ENCODE results near the gene GNA15.
"Not testable (repeated sequence)": the region's sequence is repeated elsewhere in the genome, so short reads cannot be mapped to it uniquely, and the experiment has no call there.

Gene GNA15

DNA sequence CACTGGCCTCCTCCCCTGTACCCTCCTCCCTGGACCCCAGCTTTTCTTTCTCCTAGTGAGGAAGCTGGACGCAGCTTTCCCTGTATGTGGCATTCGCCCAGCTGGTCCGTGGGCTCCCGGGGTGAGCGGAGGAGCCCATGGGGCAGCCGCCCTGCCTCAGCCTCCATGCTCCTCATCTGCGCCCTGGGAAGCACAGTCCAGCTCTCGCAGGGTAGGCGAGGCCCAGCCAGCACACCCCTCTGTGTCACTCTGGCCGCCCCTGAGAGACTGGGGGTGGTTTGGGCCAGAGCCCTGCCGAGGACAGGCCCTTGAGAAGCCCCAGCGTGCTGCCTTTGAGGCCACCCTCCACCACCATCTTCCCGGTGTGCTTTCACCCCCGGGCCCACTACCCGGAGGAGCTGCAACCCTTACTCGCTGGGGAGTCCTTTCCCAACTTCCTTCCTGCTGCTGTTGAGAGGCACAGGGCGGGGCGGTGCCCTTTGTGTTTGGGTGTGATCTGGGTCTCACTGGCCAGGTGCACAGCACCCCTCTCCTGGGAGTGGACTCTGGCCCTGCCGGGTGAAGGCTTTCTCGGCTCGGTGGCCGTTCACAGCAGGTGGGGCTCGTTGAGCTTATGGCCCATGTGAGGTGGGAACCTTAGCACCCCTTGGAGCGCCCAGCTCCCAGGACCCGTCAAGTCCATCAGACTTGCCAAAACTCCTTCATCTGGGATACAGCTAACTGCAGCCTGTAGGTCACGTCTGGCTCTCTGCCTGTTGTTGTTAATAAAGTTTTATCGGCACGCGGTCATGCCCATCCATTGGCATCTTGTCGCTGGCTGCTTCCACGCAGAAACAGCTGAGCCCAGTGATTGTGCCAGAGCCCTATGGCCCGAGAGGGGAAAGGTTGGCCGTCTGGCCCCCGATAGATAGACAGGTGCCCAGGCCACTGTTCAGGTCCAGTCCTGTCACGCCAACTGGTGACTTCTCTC lies 53.1 kb downstream of the GNA15 start:
- DNase-seq (ENCODE audit: low read depth in 1 of 2, low spot score in 1 of 2): no peak

DNA sequence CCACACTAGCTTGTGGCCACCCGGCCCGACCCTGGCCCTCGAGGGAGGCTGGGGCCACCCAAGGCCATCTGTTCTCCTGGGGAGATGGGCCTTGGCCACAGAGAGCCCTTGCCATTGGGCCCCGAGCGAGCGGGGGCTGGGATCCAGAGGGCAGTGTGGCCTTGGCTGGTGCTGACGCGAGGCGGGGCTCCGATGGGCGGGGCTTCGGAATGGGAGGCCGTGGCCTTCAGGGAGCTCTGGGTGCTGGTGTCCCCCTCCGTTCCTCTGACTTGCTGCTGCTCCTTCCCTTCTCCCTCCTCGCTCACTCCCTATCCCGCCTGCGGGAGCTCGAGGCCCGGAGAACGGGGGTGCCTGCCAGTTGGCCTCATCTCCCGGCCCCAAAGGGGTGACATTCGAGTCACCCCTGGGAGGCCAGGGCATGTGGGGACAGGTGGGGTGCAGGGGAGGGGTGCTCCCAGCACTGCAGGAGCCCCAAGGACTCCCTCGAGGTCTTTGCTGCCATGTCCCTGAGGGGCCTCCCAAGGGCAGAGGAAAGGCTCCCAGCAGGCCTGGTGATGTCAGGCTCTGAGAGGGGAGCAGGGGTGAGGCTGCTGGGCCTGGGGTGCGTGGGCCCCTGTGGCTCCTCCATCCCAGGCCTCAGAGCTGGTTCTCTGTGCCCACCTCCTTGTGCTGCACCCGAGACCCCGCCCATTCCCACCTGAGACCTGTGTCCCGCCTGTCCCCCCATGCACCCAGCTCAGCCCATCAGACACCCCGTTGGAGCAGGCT lies 54.1 kb downstream of the GNA15 start:
- DNase-seq (ENCODE audit: low read depth in 1 of 2, low spot score in 1 of 2): no peak

DNA sequence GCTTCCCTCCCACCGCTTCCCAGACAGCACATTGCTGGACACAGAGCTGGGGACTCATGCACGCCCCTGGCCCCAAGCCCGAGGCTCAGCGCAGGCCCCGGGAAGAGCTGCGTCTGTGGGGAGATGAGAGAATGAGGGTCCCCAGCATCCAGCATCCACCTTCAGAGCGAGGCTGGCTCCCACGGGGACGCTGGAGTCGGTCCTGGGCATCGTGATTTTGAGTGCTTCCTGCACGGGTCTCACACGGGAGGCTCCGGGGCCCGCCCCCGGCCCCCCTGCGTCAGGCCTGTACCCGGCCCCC lies 54.6 kb downstream of the GNA15 start:
- no peak for DNase-seq (ENCODE audit: low read depth in 1 of 2, low spot score in 1 of 2)

DNA sequence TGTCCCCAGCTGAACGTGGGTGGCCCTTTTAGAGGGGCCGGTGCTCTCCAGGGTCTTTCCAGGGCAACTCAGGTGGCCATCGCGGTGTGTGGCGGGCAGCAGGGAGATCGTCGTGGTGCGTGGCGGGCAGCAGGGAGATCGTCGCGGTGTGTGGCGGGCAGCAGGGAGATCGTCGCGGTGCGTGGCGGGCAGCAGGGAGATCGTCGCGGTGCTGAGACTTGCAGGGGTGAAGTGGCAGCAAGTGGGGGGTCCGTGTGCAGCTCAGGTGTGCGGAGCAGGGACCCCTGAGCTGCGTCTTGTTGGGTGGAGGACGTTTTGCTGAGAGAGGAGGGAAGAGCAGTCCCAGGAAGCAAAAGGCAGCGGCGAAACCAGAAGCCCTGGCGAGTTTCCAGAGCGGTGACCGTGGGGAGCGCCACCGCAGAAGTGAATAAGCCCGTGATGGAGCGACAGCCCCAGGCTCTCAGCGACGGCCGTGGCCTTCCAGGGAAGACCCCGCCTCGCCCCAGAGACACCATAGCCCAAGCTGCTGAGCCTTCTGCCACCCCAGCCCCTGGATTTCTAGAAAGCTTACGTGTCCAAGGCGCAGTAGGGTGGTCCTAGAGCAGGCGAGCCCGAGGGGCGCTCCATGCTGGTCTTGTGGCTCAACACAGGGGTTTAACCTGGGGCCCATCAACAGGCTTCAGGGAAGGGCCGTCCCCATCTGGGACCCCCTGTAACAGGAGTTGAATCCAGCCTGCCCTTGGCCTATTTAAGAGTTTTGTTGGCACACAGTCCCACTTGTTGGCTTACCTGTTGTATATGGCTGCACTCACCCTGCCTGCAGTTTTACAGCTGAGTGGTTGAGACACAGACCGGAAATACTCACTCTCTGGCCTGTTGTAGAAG lies 55.3 kb downstream of the GNA15 start:
- DNase-seq (ENCODE audit: low read depth in 1 of 2, low spot score in 1 of 2): no peak

DNA sequence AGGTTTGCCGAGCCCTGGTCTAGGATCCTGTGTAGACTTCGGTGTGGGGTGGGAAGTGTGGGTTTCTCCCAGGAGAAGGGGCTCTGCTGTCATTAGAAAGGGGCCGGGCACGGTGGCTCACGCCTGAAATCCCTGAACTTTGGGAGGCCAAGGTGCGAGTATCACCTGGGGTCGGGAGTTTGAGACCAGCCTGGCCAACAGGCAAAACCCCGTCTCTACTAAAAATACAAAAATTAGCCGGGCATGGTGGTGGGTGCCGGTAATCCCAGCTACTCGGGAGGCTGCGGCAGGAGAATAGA lies 55.9 kb downstream of the GNA15 start:
- DNase-seq (ENCODE audit: low read depth in 1 of 2, low spot score in 1 of 2): not testable (repeated sequence)

DNA sequence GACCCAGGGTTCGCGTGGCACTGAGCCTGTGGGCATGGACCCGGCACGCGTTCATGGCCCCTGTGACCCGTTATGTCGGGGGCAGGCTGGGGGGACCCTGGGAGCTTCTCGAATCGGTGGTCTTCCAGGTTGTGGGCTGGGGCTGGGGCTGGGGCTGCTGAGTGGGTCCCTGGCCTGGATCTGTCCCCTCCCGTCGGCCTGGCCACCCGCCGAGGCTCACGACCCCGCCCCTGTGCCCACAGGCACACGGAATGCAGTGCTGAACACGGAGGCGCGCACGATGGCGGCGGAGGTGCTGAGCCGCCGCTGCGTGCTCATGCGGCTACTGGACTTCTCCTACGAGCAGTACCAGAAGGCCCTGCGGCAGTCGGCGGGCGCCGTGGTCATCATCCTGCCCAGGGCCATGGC lies 56.4 kb downstream of the GNA15 start:
- no peak for DNase-seq (ENCODE audit: low read depth in 1 of 2, low spot score in 1 of 2)

DNA sequence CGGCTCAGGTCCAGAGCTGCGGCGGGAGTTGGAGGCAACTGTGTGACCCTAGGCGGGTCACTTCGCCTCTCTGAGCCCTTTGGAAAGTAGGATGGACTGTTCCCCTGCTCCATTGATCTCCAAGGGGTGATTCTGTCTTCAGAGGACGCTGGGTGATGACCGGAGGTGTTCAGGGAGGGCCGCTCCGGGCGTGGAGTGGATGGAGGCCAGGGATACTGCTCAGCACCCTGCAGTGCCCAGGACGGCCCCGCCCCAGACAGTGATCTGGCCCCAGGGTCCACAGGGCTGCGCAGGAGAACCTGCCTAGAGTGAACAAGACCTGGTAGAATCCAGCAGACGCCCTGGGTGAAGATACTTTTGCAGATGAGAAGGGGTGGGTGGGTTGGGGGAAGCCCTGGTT lies 56.9 kb downstream of the GNA15 start:
- DNase-seq (ENCODE audit: low read depth in 1 of 2, low spot score in 1 of 2): no peak

DNA sequence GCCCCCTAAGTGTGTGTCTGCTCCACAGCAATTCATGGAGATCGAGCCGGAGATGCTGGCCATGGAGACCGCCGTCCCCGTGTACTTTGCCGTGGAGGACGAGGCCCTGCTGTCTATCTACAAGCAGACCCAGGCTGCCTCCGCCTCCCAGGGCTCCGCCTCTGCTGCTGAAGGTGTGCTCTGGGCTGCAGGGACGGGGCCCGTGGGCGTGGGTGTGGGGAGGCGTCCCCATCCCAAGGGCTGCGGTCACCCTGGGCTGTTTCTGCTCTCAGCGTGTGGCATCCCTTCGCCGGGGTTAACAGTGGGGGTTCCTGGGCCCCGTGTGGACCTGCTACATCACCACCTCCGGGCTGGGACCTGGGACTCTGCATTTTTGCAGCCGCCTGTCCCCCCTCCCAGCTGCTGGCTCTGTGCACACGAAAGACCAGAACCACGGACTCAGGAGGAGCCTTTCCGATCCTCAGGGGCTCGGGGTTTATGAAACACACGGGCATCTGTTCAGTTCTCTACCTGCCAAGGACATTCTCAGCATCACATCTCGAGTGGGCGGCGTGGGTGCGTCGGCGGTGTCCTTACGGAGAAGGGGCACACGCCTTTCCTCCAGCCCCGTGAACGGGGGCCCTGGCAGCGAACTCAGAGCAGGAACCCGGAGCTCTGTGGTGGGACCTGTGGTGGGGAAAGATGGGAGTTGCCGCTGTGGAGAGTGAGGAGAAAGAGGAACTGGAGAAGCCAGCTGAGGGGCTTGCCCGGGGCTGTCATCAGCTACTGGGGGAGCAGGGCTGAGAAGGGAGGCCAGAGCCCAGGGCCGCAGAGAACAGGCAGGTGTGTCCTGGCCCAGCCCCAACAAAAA lies 57.6 kb downstream of the GNA15 start:
- DNase-seq (ENCODE audit: low read depth in 1 of 2, low spot score in 1 of 2): no peak

DNA sequence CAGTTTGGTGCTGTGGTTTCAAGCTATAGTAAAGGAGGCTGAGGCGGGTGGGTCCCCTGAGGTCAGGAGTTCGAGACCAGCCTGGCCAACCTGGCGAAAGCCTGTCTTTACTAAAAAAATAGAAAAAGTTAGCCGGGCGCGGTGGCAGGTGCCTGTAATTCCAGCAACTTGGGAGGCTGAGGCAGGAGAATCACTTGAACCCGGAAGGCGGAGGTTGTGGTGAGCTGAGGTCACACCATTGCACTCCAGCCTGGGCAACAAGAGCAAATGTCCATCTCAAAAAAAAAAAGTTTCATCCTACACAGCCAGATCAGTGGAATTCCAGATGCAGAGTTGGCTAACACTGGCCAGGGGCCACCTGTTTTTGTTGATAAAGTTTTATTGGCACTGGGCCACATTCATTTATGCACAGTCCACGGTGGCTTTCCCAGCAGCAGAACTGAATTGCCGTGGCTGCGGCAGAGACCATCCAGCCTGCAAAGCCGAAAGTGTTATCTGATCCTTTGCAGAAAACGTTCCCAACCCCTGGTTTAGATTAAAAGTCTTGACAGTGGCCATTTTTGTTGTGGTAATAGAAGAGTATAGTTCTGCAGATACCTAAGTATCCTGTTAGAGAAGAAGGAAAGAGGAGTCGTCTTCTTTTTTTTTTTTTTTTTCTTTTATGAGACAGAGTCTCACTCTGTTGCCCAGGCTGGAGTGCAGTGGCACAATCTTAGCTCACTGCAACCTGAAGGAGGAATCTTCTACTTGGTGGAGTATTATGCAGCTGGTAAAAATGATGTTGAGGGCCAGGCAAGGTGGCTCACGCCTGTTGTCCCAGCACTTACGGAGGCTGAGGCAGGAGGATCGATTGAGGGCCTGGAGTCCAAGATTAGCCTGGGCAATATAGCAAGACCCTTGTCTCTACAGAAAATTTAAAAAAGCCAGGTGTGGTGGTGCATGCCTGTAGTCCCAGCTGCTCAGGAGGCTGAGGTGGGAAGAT lies 58.6 kb downstream of the GNA15 start:
- no peak for DNase-seq (ENCODE audit: low read depth in 1 of 2, low spot score in 1 of 2)

DNA sequence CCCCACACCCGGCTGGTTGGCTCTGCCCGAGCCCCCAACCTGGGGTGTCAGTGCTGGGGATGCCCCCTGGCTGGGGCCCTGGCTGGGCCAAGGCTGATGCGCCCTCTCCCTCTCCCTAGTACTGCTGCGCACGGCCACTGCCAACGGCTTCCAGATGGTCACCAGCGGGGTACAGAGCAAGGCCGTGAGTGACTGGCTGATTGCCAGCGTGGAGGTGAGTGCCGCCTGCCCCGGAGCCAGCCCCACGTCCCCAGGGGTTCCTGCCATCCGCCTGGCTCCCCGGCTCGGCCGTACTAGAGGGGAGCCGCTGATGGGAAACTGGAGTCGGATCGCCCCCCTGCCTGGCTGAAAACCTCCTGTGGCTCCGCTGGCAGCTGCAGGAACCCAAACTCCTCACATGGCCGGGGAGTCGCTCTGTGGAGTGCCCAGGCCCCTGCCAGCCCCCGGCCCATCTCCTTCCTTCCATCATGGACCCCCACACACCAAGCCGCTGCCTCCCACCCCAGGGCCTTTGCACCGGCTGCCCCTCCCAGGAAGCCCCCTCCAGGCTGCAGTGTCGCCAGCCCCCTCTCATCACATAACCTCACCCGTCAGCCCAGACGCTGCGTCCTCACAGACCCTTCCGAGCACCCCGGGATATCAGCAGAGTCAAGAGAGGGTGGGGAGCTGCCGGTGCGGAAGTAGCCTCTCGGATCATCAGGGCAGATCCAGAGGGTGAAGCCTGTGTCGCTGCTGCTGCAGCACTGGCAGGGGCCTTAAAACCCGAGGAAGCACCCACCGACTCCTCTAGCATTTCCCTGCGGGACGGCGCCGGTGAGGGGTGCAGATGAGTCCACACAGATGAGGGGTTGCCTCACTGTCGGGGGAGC lies 60.5 kb downstream of the GNA15 start:
- DNase-seq (ENCODE audit: low read depth in 1 of 2, low spot score in 1 of 2): no peak

DNA sequence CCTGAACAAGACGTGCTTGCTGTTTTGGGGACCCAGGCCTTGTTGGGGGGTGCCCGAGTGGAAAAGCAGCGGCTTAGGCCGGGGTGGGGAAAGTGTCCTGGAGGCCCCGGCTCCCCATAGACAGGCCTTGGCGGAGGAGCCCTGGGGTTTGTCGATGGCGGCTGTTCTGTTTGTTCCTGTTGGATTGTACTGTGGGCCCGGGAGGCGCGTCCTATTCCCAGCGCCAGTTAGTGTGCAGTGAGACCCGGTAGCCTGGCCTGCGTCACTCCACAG lies 61.0 kb downstream of the GNA15 start:
- no peak for DNase-seq (ENCODE audit: low read depth in 1 of 2, low spot score in 1 of 2)

DNA sequence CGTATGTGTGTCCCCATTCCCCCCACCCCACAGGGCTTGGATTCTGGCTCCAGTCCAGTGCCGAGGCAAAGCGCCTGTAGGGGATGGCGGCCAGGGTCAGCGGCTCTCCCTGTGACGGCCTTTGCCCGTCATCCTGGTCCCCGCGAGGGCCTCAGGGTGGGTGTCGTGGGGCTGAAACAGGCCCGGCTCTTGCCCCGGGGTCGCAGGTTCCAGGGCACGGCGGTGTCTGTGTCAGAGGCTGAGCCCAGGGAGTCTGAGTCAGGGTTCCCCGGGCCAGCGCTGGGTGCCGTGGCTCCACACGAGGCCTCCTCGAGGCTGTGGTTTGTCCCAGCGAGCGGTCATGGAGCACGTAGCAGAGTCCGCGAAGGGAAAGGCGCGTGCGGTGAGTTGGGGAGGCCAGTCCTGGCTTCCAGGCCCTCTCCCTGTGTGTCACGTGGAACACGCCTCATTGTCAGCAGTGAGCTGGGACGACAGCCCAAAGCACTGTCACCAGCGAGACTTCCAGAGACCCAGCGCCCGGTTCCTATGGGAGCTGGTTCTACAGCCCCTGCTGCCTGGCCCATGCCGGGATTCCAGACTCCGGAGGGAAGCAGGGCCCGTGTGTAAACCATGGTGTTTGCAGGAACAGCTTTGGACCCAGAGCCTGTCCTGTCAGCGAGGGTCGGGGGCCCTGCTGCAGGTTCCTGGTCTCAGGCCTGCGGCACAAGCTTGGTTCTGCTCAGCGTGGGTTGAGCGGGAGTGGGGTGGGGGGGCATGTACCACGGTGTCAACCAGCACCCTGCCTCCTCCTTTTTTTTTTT lies 63.3 kb downstream of the GNA15 start:
- DNase-seq (ENCODE audit: low read depth in 1 of 2, low spot score in 1 of 2): no peak

DNA sequence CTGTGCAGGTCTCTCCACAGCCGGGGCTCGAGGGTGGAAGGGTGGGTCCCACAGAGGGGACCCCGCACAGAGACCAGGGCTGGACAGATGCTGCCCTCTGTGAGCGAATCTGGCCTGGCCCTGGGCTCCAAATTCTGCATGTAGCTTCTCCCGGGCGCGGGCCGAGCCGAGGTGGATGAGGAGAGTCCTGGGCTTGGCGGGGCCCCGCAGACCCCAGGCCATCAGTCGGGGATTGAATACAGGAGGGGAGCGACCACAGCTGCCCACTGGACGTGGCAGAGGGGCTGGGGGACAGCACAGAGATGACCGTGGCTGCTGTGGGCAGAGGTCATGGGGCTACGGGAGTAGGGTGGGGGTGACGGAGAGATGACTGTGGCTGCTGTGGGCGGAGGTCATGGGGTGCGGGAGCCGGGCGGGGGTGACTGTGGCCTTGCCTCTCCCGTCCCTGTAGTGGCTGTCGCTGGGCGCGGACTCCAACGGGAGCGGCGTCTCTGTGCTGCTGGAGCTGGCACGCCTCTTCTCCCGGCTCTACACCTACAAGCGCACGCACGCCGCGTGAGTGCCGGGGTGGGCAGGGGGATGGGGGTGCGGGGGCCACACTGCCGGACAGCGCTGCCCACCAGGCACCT lies 65.4 kb downstream of the GNA15 start:
- DNase-seq (ENCODE audit: low read depth in 1 of 2, low spot score in 1 of 2): no peak

DNA sequence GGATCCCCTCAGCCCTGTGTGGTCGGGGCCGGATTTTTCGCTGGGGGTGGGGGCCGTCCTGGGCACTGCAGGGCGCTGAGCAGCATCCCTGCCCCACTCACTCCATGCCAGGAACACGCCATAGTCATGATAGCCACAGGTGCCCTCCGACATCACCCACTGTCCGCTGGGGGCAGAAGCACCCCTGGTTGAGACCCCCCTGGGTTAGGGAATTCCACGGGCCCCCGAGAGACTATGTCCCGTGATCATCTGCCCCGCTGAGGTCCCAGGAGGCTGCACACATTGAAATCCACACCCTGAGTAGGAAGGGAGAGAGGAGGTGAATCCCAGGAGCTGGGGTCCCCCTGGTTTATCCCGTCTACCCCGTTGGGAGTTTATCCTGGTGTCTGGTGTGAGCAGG lies 66.1 kb downstream of the GNA15 start:
- DNase-seq (ENCODE audit: low read depth in 1 of 2, low spot score in 1 of 2): no peak

DNA sequence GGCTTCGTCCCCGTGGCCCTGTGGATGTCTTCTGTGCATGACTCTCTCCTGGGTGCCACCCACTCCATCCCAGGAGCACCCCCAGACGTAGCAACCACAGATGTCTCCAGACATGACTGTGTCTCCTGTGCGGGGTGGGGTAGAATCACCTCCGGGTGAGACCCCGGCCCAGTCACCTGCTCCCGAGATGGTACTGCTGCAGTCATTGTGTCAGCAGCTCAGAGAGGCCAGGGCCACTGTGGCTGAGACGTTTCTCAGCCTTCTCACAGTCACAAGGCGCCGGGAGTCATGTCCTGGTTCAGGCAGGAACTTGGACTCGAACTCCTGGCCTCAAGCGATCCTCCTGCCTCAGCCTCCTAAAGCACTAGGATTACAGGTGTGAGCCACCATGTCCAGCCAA lies 66.5 kb downstream of the GNA15 start:
- no peak for DNase-seq (ENCODE audit: low read depth in 1 of 2, low spot score in 1 of 2)

DNA sequence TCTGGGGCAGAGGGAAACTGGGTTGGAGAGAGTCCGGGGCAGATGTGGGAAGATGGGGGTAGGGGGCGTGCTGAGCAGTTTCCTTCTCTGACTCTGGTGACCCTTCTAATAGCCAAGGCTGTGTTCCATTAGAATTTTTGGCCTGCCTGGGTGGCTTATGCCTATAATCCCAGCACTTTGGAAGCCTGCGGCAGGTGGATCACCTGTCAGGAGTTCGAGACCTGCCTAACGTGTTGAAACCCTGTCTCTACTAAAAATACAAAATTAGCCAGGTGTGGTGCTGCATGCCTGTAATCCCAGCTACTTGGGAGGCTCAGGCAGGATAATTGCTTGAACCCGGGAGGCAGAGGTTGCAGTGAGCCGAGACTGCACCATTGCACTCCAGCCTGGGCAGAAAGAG lies 67.1 kb downstream of the GNA15 start:
- not testable (repeated sequence) for DNase-seq (ENCODE audit: low read depth in 1 of 2, low spot score in 1 of 2)

DNA sequence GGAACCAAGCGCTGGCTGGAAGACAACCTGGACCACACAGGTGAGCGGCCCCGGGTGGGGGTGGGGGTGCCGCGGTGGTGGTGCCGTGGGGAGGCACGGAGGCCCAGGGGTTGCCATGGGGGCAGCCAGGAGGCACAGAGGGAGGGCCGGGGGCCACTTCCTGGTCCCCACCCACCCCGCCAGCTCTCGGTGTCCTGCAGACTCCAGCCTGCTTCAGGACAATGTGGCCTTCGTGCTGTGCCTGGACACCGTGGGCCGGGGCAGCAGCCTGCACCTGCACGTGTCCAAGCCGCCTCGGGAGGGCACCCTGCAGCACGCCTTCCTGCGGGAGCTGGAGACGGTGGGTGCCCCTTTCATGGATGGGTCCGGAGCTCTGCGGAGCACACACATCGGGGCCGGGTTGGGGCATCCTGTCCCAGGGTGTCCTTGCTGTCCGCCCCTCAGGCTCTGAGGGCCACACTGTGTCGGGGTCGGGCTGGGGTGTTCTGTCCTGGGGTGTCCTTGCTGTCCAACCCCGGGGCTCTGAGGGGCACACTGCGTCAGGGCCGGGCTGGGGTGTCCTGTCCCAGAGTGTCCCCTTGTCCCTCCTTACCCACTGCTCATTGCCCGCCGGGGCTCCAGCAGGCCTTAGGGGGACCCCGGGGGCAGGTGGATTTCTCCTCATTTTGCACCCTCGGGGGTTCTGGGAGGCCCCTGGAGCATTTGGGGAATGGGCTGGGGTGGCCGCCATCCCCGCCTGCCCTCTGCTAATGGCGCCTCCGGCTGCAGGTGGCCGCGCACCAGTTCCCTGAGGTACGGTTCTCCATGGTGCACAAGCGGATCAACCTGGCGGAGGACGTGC lies 68.2 kb downstream of the GNA15 start:
- DNase-seq (ENCODE audit: low read depth in 1 of 2, low spot score in 1 of 2): no peak
